ENCODE measurements around the gene VAPA.
A peak's percentile ranks its signal among the peaks of the same experiment; 100 is the strongest.

The VAPA gene

GRCh38 chr18:10002280-10002679, 88.5 kb downstream of the VAPA start:
- no peak for DNase-seq (ENCODE audit: low spot score)

DNA sequence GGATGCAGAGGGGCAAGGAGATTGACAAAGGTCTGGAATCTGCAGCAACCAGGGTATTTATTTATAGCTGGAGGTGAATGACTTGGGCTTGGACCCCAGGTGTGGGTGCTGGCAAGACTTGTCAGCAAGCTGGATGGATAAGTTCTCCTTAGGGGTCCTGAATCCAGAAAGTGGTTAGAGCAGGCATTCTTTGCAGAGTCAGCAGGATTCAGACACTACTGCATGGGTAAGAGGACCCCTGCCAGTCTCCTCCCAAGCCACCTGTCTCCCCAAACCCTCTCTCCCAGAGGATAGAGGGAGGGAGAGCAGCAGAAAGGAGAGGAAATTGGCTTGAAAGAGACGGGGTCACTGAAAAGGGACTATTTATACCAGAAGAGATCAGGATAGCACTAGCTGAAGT, 89.5 kb downstream of the VAPA start:
- no peak for DNase-seq (ENCODE audit: low spot score)

GRCh38 chr18:10003866-10004265, 90.0 kb downstream of the VAPA start:
- DNase-seq (ENCODE audit: low spot score): no peak

DNA sequence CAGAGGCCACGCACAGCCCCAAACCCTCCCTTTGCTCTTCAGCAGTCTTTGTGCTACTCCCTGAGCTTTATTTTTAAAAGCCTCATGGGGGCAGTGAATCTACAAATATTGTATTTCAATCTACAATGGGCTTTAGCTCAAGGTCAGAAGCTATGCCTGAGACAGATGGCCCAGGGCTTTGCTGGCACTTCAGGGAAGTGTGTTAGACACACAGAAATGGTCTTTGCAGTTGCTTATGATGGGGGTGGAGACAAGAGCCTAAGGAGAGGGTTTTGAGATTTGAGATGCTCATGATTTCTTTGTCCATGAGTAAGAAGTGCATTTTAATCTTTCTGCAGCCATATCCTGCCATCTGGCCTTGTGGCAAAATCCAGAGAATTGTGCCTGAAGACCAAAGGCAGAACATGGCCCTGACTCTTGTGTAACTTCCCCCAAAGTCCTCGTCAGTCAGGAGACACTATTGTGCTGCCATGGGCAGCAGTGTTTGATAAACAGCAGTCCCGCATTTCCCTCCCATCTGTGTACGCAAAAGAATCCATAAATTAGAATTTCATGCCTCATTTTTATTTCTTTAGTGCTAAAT, 92.6 kb downstream of the VAPA start:
- DNase-seq (ENCODE audit: low spot score): peak; percentile 70

DNA sequence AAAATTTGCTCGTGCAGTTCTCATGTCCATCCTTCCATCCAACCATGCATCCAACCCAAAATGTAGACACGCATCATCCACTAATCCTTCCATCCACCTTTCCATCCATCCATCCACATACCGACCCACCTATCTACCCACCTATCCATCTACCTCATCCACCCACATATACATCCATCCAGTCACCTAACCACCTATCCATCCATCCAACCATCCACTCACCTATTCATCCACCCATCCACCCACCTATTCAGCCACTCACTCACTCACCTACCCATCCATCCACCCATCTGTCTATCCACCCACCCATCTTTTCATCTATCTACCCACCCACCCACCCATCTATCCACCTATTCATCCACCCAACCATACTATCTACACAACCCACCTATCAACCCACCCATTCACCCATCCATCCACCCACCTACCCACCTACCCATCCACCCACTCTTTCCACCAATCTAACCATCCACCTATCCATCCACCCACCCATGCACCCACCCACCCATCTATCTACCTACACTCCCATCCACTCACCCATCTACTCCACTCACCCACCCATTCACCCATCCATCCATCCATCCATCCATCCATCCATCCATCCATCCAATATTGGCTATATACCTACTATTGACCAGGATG, 94.3 kb downstream of the VAPA start:
- DNase-seq (ENCODE audit: low spot score): no peak

Data from globus pallidus (tissue), 1 donor.